GM18499 (cell line): ENCODE data around the gene SLC6A2.
"Not testable (repeated sequence)": the region's sequence is repeated elsewhere in the genome, so short reads cannot be mapped to it uniquely, and the experiment has no call there.

Experiments used
- ATAC-seq: cut with Tn5 transposase; IDR thresholded peaks from one replicate; pipeline ENCODE4 v1.9.1; 2021; ENCODE audit warnings: moderate number of reproducible peaks; ENCODE audit not compliant: insufficient read depth, unreplicated experiment

SLC6A2 gene

GRCh38 chr16:55655897-55656681 lies at the start of gene SLC6A2:
TSS of gene SLC6A2 (plus strand) at chr16:55655988. CDS start at chr16:55656695, 707 bp downstream.
- ATAC-seq = no peak

- ATAC-seq = no peak
These were observed 42.0 kb upstream of the SLC6A2 start for GRCh38 chr16:55613613-55614335.

- ATAC-seq = no peak
These were observed 40.7 kb upstream of the SLC6A2 start for GRCh38 chr16:55615071-55615470.

- ATAC-seq = not testable (repeated sequence)
These were observed 40.1 kb upstream of the SLC6A2 start for GRCh38 chr16:55615670-55616069.

GRCh38 chr16:55621771-55622170 lies 34.0 kb upstream of the SLC6A2 start:
- no peak for ATAC-seq

- ATAC-seq = no peak
These were observed 33.5 kb upstream of the SLC6A2 start for GRCh38 chr16:55622272-55622671.

GRCh38 chr16:55622930-55623561 lies 32.7 kb upstream of the SLC6A2 start:
- no peak for ATAC-seq

GRCh38 chr16:55623640-55624039 lies 32.1 kb upstream of the SLC6A2 start:
- no peak for ATAC-seq

GRCh38 chr16:55624696-55625095 lies 31.1 kb upstream of the SLC6A2 start:
- ATAC-seq = no peak

- no peak for ATAC-seq
These were observed 29.9 kb upstream of the SLC6A2 start for GRCh38 chr16:55625843-55626242.

- ATAC-seq = no peak
These were observed 27.4 kb upstream of the SLC6A2 start for GRCh38 chr16:55628306-55628968.

GRCh38 chr16:55630774-55631173 lies 25.0 kb upstream of the SLC6A2 start:
- ATAC-seq = no peak

- no peak for ATAC-seq
These were observed 23.5 kb upstream of the SLC6A2 start for GRCh38 chr16:55632259-55632658.

GRCh38 chr16:55634193-55634592 lies 21.6 kb upstream of the SLC6A2 start:
- ATAC-seq = no peak

- no peak for ATAC-seq
These were observed 17.5 kb upstream of the SLC6A2 start for GRCh38 chr16:55638256-55638655.

GRCh38 chr16:55640701-55641327 lies 15.0 kb upstream of the SLC6A2 start:
- no peak for ATAC-seq

GRCh38 chr16:55641430-55642056 lies 14.2 kb upstream of the SLC6A2 start:
- no peak for ATAC-seq

GRCh38 chr16:55642611-55643010 lies 13.2 kb upstream of the SLC6A2 start:
- ATAC-seq = no peak

GRCh38 chr16:55643161-55643970 lies 12.4 kb upstream of the SLC6A2 start:
- ATAC-seq = no peak
